ENCODE data around the gene RXFP1. TPM values are rescaled to one million over a fixed set of nuclear protein-coding genes. Genes with fewer than 3 reads are reported as not detected.

The RXFP1 gene
- total and polyA plus RNA-seq, 4 donors = 0.23 to 0.77 (median 0.59) TPM; not detected in 1

- peaks cover 16% of the 10 kb centered on the region for H3K4me1 ChIP-seq (ENCODE audit: control insufficient read depth, insufficient read depth, low read length)
- H3K27ac ChIP-seq (ENCODE audit: low read depth, low read length) = no peak overlapping the region
- no CpG with 5 or more reads among the region's 3 CpGs for WGBS (ENCODE audit: insufficient coverage)
- H3K36me3 ChIP-seq (ENCODE audit: control insufficient read depth, insufficient read depth, low read length) = no peaks in the 10 kb centered on the region
- no peak for DNase-seq (ENCODE audit: low read depth in 4 of 6, low spot score in 6 of 6)
- H3K27me3 ChIP-seq (ENCODE audit: control insufficient read depth, insufficient read depth, low read length) = no peaks in the 10 kb centered on the region
- no peaks in the 10 kb centered on the region for H3K9me3 ChIP-seq (ENCODE audit: control insufficient read depth, insufficient read depth, low read length)
- no peak overlapping the region for H3K4me3 ChIP-seq (ENCODE audit: low read depth, low read length)
Measured at GRCh38 chr4:158673633-158674032, 152.0 kb downstream of the RXFP1 start.

GRCh38 chr4:158676076-158676475, 154.4 kb downstream of the RXFP1 start:
- Histone ChIP-seq H3K27ac (ENCODE audit: low read depth, low read length) (no peak overlapping the region), H3K4me3 (ENCODE audit: low read depth, low read length) (no peak overlapping the region), H3K36me3 (ENCODE audit: control insufficient read depth, insufficient read depth, low read length) (no peaks in the 10 kb centered on the region), H3K27me3 (ENCODE audit: control insufficient read depth, insufficient read depth, low read length) (no peaks in the 10 kb centered on the region), H3K4me1 (ENCODE audit: control insufficient read depth, insufficient read depth, low read length) (peaks cover 13% of the 10 kb centered on the region), H3K9me3 (ENCODE audit: control insufficient read depth, insufficient read depth, low read length) (no peaks in the 10 kb centered on the region)
- no peak for DNase-seq (ENCODE audit: low read depth in 4 of 6, low spot score in 6 of 6)
- WGBS (ENCODE audit: insufficient coverage) = 100% methylated on average over 3 of the region's 5 CpGs

- Histone ChIP-seq H3K4me3 (ENCODE audit: low read depth, low read length) (no peak overlapping the region), H3K9me3 (ENCODE audit: control insufficient read depth, insufficient read depth, low read length) (no peaks in the 10 kb centered on the region), H3K36me3 (ENCODE audit: control insufficient read depth, insufficient read depth, low read length) (no peaks in the 10 kb centered on the region), H3K27me3 (ENCODE audit: control insufficient read depth, insufficient read depth, low read length) (no peaks in the 10 kb centered on the region), H3K27ac (ENCODE audit: low read depth, low read length) (no peak overlapping the region), H3K4me1 (ENCODE audit: control insufficient read depth, insufficient read depth, low read length) (no peaks in the 10 kb centered on the region)
- no CpG with 5 or more reads among the region's 2 CpGs for WGBS (ENCODE audit: insufficient coverage)
- no peak for DNase-seq (ENCODE audit: low read depth in 4 of 6, low spot score in 6 of 6)
Measured at GRCh38 chr4:158678767-158679166, 157.1 kb downstream of the RXFP1 start.

- WGBS (ENCODE audit: insufficient coverage) = no CpG with 5 or more reads among the region's 1 CpG
Measured at GRCh38 chr4:158681629-158682028, 159.9 kb downstream of the RXFP1 start.

GRCh38 chr4:158682066-158682465, 160.4 kb downstream of the RXFP1 start:
- Histone ChIP-seq H3K36me3 (ENCODE audit: control insufficient read depth, insufficient read depth, low read length) (peaks cover 2% of the 10 kb centered on the region), H3K4me3 (ENCODE audit: low read depth, low read length) (no peak overlapping the region), H3K4me1 (ENCODE audit: control insufficient read depth, insufficient read depth, low read length) (no peaks in the 10 kb centered on the region), H3K27me3 (ENCODE audit: control insufficient read depth, insufficient read depth, low read length) (no peaks in the 10 kb centered on the region), H3K27ac (ENCODE audit: low read depth, low read length) (no peak overlapping the region), H3K9me3 (ENCODE audit: control insufficient read depth, insufficient read depth, low read length) (no peaks in the 10 kb centered on the region)
- 58% methylated on average over 2 of the region's 2 CpGs for WGBS (ENCODE audit: insufficient coverage)
- DNase-seq (ENCODE audit: low read depth in 4 of 6, low spot score in 6 of 6) = peak in 1 of 6 donors; percentile 37

More at GRCh38 chr4:158681629-158682028, 159.9 kb downstream of the RXFP1 start:
- no peak for DNase-seq (ENCODE audit: low read depth in 4 of 6, low spot score in 6 of 6)
- peaks cover 2% of the 10 kb centered on the region for H3K36me3 ChIP-seq (ENCODE audit: control insufficient read depth, insufficient read depth, low read length)
- no peaks in the 10 kb centered on the region for H3K4me1 ChIP-seq (ENCODE audit: control insufficient read depth, insufficient read depth, low read length)
- H3K27ac ChIP-seq (ENCODE audit: low read depth, low read length) = no peak overlapping the region
- no peaks in the 10 kb centered on the region for H3K27me3 ChIP-seq (ENCODE audit: control insufficient read depth, insufficient read depth, low read length)
- H3K4me3 ChIP-seq (ENCODE audit: low read depth, low read length) = no peak overlapping the region
- H3K9me3 ChIP-seq (ENCODE audit: control insufficient read depth, insufficient read depth, low read length) = no peaks in the 10 kb centered on the region

- H3K4me1 ChIP-seq (ENCODE audit: control insufficient read depth, insufficient read depth, low read length) = no peaks in the 10 kb centered on the region
- no peak for DNase-seq (ENCODE audit: low read depth in 4 of 6, low spot score in 6 of 6)
- H3K27me3 ChIP-seq (ENCODE audit: control insufficient read depth, insufficient read depth, low read length) = no peaks in the 10 kb centered on the region
- no peaks in the 10 kb centered on the region for H3K9me3 ChIP-seq (ENCODE audit: control insufficient read depth, insufficient read depth, low read length)
- no peak overlapping the region for H3K4me3 ChIP-seq (ENCODE audit: low read depth, low read length)
- WGBS (ENCODE audit: insufficient coverage) = no CpG with 5 or more reads among the region's 1 CpG
- peaks cover 13% of the 10 kb centered on the region for H3K36me3 ChIP-seq (ENCODE audit: control insufficient read depth, insufficient read depth, low read length)
- H3K27ac ChIP-seq (ENCODE audit: low read depth, low read length) = no peak overlapping the region
Measured at GRCh38 chr4:158688813-158689212, 167.1 kb downstream of the RXFP1 start.

Small RNA genes within 50 kb of the gene (small RNA-seq; reads per million reads assigned to genes)
- gene RF00012 (ENCODE audit: low replicate concordance) = 0.06 reads per million

Other genes starting within 250 kb of the RXFP1 start
- 10 to 100 TPM in 1 of 2 donors, 1 to 10 TPM in 1; 7.0 to 23.5 TPM for gene C4orf46, start 150.0 kb downstream of the RXFP1 start, total RNA-seq
- gene C4orf46, start 150.0 kb downstream of the RXFP1 start, polyA plus RNA-seq (ENCODE audit: insufficient read length in 2 of 2) = 10 to 100 TPM in 1 of 2 donors, 1 to 10 TPM in 1; 10.0 to 10.9 TPM
- gene ETFDH, start 150.4 kb downstream of the RXFP1 start, total RNA-seq = 10 to 100 TPM; 35.5 to 35.7 TPM
- 10 to 100 TPM; 20.6 to 30.7 TPM for gene ETFDH, start 150.4 kb downstream of the RXFP1 start, polyA plus RNA-seq (ENCODE audit: insufficient read length in 2 of 2)
- 10 to 100 TPM; 29.4 to 32.1 TPM for gene PPID, start 201.5 kb downstream of the RXFP1 start, total RNA-seq
- gene PPID, start 201.5 kb downstream of the RXFP1 start, polyA plus RNA-seq (ENCODE audit: insufficient read length in 2 of 2) = 10 to 100 TPM; 51.4 to 57.0 TPM
- 10 to 100 TPM; 31.7 to 59.2 TPM for gene FNIP2, start 247.1 kb downstream of the RXFP1 start, total RNA-seq
- gene FNIP2, start 247.1 kb downstream of the RXFP1 start, polyA plus RNA-seq (ENCODE audit: insufficient read length in 2 of 2) = 10 to 100 TPM; 19.4 to 25.6 TPM